Measurements from ENCODE around the gene PPP1R9A. TPM values are rescaled to one million over a fixed set of nuclear protein-coding genes. Genes with fewer than 3 reads are reported as not detected.

The PPP1R9A gene
- total RNA-seq, 1 donor from 2014 or later: 0.79 TPM

DNA sequence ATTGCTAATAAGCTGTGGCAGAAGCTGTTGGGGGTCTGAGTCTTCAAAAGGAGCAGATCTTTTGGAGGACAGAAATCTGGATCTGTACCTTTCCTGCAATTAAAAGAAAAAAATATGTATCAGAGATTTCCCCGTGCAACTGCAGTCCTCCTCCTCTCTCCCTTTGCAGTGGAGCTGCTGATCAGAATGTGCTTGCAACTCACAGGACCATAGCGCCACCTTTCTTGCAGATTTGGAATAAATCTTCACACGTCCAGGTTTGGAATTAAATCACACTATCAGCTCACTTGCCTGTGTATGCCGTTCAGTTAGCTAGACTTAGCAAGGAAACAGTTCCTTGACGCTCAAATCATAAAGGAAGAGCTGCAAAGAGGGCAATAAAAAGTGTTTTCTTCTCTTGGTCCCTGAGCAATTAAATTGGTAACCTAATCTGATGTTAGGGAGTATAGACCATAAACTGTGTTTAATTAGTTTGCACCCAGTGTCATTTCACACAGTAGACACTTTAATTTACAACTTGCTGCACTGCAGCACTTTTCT lies 339.5 kb downstream of the PPP1R9A start:
- Histone ChIP-seq H3K36me3 (ENCODE audit: control insufficient read depth, insufficient read depth, low read length) (no peaks in the 10 kb centered on the region), H3K27me3 (ENCODE audit: control insufficient read depth, insufficient read depth, low read length) (no peaks in the 10 kb centered on the region), H3K4me3 (ENCODE audit: low read depth, low read length) (no peak overlapping the region)
- FAIRE-seq (no peak), DNase-seq (ENCODE audit: low read depth) (peak; percentile 72)
- TF ChIP-seq, protein P1, sequence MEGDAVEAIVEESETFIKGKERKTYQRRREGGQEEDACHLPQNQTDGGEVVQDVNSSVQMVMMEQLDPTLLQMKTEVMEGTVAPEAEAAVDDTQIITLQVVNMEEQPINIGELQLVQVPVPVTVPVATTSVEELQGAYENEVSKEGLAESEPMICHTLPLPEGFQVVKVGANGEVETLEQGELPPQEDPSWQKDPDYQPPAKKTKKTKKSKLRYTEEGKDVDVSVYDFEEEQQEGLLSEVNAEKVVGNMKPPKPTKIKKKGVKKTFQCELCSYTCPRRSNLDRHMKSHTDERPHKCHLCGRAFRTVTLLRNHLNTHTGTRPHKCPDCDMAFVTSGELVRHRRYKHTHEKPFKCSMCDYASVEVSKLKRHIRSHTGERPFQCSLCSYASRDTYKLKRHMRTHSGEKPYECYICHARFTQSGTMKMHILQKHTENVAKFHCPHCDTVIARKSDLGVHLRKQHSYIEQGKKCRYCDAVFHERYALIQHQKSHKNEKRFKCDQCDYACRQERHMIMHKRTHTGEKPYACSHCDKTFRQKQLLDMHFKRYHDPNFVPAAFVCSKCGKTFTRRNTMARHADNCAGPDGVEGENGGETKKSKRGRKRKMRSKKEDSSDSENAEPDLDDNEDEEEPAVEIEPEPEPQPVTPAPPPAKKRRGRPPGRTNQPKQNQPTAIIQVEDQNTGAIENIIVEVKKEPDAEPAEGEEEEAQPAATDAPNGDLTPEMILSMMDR (IDR thresholded peaks at IDR 0.05; ENCODE audit: insufficient read depth, low read length, severe bottlenecking): peak; percentile 78

DNA sequence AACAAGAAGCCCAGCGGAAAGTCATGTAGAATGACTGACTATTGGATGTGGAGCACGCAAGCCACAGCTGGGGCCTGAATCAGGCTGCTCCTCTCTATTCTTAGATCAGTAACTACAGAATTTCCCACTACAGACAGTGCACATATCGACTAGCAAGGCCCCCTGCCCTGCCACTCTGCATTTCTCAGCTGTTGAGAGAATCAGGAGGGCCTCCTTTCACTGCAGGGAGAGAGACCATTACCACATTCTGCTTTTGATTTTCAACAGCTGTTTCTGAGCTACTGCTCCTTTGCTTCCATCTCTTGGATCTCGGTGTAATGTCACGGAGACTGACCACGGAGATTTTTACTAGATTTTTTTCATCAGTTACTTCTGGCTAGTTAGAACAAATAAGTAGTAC lies 343.2 kb downstream of the PPP1R9A start:
- Histone ChIP-seq H3K36me3 (ENCODE audit: control insufficient read depth, insufficient read depth, low read length) (no peaks in the 10 kb centered on the region), H3K27me3 (ENCODE audit: control insufficient read depth, insufficient read depth, low read length) (no peaks in the 10 kb centered on the region), H3K4me3 (ENCODE audit: low read depth, low read length) (no peak overlapping the region)
- TF ChIP-seq, protein P1 (IDR thresholded peaks at IDR 0.05; ENCODE audit: insufficient read depth, low read length, severe bottlenecking): no peak
- DNase-seq (ENCODE audit: low read depth) (no peak), FAIRE-seq (no peak)

DNA sequence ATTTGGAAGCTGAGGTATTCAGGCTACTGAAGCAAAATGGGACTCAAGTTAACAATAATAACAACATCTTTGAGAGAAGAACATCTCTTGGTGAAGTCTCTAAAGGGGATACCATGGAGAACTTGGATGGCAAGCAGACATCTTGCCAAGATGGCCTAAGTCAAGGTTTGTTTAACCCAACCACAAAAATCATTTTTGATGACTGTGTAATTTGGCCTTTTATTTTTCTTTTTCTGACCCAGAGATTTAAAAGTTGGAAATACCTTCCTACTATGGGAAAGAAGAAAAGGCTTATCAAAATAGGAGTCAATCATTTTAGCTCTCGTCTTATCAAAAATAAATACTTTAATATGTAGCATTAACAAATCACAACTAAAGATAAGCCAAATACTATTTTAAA lies 344.6 kb downstream of the PPP1R9A start:
- DNase-seq (ENCODE audit: low read depth) (no peak), FAIRE-seq (no peak)
- Histone ChIP-seq H3K4me3 (ENCODE audit: low read depth, low read length) (no peak overlapping the region), H3K27me3 (ENCODE audit: control insufficient read depth, insufficient read depth, low read length) (no peaks in the 10 kb centered on the region), H3K36me3 (ENCODE audit: control insufficient read depth, insufficient read depth, low read length) (no peaks in the 10 kb centered on the region)
- TF ChIP-seq, protein P1 (IDR thresholded peaks at IDR 0.05; ENCODE audit: insufficient read depth, low read length, severe bottlenecking): no peak

DNA sequence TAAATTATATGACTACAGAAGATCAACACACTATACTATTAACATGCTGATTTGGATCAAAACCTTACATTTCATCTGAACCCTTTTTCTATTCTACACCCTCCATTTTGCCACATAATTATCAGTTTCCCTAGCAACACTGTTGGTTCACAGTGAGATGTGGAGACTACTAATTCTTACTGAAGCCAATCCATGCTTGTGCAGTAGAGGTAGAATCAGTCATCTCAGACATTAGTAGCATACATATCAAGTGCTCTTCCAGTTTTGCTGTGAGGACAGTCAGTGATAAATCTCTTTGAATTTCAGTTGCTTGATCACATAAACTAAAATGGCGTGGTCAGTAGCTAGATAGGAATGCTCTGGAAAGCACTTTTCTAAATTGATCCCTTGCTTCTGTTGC lies 346.6 kb downstream of the PPP1R9A start:
- Histone ChIP-seq H3K4me3 (ENCODE audit: low read depth, low read length) (no peak overlapping the region), H3K36me3 (ENCODE audit: control insufficient read depth, insufficient read depth, low read length) (no peaks in the 10 kb centered on the region), H3K27me3 (ENCODE audit: control insufficient read depth, insufficient read depth, low read length) (no peaks in the 10 kb centered on the region)
- FAIRE-seq: no peak
- DNase-seq (ENCODE audit: low read depth): no peak
- TF ChIP-seq, protein P1 (IDR thresholded peaks at IDR 0.05; ENCODE audit: insufficient read depth, low read length, severe bottlenecking): no peak

DNA sequence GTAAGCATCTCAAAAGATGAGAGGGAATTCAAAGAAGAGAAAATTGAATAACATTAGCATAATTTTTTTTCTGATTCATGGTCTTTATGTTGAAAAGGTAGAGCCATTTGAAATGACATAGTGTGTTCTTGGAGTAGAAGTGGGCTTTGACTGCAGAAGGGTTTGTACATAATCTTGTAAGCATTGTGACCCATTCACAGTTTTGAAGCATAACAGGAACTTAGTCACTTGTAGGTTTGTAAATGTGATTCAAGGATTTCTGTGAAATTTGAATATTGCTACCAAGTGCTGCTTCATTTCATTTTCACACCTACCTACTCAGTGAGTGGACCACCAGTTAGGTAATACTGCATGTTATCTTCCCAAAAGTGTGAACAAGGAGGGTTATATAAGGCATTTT lies 348.3 kb downstream of the PPP1R9A start:
- Histone ChIP-seq H3K36me3 (ENCODE audit: control insufficient read depth, insufficient read depth, low read length) (no peaks in the 10 kb centered on the region), H3K4me3 (ENCODE audit: low read depth, low read length) (no peak overlapping the region), H3K27me3 (ENCODE audit: control insufficient read depth, insufficient read depth, low read length) (no peaks in the 10 kb centered on the region)
- TF ChIP-seq, protein P1 (IDR thresholded peaks at IDR 0.05; ENCODE audit: insufficient read depth, low read length, severe bottlenecking): no peak
- DNase-seq (ENCODE audit: low read depth) (no peak), FAIRE-seq (no peak)

DNA sequence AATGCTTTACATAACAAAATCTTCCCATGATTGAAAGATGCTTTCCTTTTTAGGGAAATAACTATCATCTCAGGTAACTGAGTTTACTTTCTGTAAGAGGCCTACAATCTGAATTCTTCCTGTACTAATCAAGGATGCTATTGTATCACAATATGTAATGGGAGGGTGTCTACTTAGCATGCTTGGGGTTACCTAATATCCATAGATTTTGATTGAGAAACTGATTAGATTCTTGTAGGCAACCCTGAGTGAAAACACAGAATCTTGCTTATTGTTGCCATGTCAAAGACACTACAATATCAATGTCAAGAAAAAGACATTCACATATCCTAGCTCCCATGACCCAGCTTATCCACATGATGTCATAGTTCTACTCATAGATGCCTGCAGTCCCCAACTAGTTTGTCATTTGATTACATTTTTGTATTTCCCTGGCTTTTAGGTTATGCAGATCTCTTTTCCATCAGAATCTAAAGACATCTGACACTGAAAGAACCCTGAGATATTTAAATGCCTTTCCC lies 354.6 kb downstream of the PPP1R9A start:
- H3K36me3 ChIP-seq (ENCODE audit: control insufficient read depth, insufficient read depth, low read length): no peaks in the 10 kb centered on the region
- no peaks in the 10 kb centered on the region for H3K27me3 ChIP-seq (ENCODE audit: control insufficient read depth, insufficient read depth, low read length)
- DNase-seq (ENCODE audit: low read depth) (no peak), FAIRE-seq (no peak)
- TF ChIP-seq, protein P1 (IDR thresholded peaks at IDR 0.05; ENCODE audit: insufficient read depth, low read length, severe bottlenecking): no peak
- no peak overlapping the region for H3K4me3 ChIP-seq (ENCODE audit: low read depth, low read length)

Measured in bronchial epithelial cell (primary cell).